NCI-H1105 (cell line): ENCODE results near the gene POP7.

Source experiments
- DNase-seq: peaks from one replicate; lab custom pipeline; 2025; lab: John Stamatoyannopoulos, UW

The POP7 gene

GRCh38 chr7:100726996-100727761, 21.3 kb downstream of the POP7 start:
- no peak for DNase-seq

DNA sequence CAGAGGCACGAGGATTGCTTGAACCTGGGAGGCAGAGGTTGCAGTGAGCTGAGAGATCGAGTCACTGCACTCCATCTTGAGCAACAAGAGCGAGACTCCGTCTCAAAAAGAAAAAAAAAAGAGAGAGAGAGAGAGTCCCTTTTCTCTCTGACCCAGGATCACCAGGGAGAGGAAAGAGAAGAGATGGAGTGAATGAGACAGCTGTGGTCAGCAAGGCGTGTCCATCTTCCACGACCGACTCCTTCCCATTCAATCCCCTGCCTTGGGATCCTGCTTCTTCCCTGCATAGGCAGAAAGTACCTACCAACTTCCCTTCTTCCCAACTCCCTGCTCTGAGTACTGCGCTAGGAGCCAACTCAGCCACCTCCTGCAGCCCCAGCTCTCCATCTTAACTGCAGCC, 22.3 kb downstream of the POP7 start:
- no peak for DNase-seq

DNA sequence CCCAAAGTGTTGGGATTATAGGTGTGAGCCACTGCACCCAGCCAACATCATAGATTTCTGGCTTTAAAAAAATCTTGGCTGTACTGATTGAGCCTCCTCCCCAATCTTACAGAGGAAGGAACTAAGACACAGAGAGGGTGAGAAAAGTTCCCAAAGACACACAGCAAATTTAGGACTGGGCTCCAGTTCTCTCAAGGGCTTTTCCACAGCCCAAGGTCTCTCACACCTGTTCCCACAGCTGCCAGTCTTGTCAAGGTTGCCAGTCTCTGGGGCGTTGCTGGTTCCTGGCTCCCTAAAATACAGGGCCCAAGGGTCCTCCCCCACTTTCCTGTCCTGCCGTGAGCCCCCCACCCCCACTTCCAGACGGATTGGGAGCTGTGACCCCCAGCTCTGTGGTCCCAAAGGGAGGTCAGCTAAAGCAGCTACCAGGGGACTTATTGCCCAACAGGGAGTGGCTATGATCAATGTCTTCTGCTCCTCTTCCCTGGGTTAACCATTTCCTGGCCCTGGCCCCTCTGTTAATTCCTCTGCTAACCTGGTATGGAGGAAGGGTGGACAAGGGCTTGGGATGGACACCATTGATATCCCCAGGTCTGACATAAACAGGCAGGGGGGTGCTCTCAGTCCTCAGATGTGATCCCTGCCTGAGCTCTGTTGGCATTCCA, 24.3 kb downstream of the POP7 start:
- DNase-seq: no peak

- DNase-seq: no peak
Measured at GRCh38 chr7:100731937-100732636, 26.2 kb downstream of the POP7 start.

DNA sequence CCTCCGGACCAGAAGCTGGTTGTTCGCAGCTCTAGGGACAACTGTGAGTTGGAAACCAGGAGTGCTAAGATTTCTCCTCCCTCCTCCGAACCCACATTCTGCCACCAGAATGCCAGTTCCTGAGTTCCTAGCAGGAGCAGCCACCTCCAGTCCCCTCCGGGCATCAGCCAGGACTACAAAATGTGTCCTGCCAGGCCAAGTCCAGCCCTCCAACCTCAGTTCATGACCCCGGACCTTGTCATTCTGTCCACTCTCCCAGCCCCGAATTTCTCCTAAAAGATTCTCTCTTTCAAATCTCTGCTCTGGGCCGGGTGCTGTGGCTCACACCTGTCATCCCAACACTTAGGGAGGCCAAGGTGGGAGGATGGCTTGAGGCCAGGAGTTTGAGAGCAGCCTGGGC, 29.8 kb downstream of the POP7 start:
- no peak for DNase-seq

DNA sequence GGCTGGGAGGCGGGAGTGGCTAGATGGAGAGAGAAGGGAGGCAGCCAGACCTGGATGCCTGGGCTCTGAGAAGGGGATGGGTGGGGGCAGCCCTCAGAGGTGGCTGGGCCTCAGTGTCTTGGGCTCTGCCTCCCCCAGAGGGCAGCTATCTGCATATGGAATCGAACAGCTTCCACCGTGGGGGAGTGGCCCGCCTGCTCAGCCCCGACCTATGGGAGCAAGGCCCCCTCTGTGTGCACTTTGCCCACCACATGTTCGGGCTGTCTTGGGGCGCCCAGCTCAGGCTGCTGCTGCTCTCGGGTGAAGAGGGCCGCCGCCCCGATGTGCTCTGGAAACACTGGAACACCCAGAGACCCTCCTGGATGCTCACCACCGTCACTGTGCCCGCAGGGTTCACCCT, 30.8 kb downstream of the POP7 start:
- no peak for DNase-seq

- DNase-seq: no peak
Measured at GRCh38 chr7:100739934-100740333, 34.0 kb downstream of the POP7 start.

- DNase-seq: no peak
Measured at GRCh38 chr7:100744605-100745004, 38.7 kb downstream of the POP7 start.

GRCh38 chr7:100745184-100745583, 39.3 kb downstream of the POP7 start:
- no peak for DNase-seq

DNA sequence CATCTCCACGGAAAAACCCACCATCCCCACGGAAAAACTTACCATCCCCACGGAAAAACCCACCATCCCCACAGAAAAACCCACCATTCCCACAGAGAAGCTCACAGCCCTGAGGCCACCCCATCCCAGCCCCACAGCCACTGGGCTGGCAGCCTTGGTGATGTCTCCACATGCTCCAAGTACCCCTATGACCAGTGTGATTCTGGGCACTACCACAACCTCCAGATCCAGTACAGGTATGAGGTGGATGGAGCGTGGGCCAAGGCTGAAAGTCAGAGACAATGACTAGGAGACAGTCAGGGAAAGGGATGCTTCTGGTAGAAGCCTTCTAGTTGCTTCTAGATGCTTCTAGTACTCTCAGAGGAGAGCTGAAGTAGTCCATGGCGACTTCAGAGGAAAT, 47.1 kb downstream of the POP7 start:
- no peak for DNase-seq

GRCh38 chr7:100753750-100754149, 47.8 kb downstream of the POP7 start:
- DNase-seq: no peak
